HL-60/S4 (cell line): ENCODE data around the gene MYO5C.
"Not testable (repeated sequence)": the region's sequence is repeated elsewhere in the genome, so short reads cannot be mapped to it uniquely, and the experiment has no call there.

Experiments
- in situ Hi-C: fragments of 300-500 bp; cut with MboI; formaldehyde crosslinking; loops from 2 replicates; pipeline ENCODE4 v1.14.3; 2022; ENCODE audit warnings: low sequenced_read_pairs

The MYO5C gene

DNA sequence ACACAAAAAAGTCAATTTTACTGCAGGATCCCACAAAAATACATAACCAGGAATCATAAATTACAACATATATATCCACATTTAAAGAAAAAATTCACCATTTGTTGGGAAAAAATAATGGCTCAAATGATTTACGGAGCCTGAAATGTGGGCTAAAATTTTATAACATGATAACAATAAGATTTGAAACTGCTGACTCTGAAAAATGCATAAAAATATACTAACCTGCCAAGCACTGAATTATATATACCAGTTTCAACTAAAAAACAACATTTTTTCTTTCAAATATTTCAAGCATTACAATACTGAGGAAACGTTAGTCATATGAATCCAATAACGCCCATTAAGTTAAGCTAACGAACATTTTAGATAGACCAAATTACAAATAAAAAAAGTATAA lies 12.2 kb upstream of the MYO5C start:
- in situ Hi-C loops = no loop called here

DNA sequence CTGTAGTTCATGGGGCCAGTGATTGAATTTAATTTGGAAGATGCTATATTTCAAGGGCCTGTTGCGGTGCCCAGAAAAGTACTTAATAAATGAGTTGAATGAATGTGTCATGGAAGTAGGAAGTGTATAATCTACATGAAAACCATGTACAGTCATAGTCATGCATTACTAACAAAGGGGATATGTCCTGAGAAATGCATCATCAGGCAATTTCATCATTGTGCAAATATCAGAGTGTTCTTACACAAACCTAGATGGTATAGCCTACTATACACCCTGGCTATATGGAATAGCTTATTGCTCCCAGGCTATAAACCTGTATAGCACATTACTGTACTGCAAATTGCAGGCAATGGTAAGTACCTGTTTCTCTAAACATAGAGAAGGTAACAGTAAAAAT lies 10.7 kb upstream of the MYO5C start:
- in situ Hi-C loops = no loop called here

DNA sequence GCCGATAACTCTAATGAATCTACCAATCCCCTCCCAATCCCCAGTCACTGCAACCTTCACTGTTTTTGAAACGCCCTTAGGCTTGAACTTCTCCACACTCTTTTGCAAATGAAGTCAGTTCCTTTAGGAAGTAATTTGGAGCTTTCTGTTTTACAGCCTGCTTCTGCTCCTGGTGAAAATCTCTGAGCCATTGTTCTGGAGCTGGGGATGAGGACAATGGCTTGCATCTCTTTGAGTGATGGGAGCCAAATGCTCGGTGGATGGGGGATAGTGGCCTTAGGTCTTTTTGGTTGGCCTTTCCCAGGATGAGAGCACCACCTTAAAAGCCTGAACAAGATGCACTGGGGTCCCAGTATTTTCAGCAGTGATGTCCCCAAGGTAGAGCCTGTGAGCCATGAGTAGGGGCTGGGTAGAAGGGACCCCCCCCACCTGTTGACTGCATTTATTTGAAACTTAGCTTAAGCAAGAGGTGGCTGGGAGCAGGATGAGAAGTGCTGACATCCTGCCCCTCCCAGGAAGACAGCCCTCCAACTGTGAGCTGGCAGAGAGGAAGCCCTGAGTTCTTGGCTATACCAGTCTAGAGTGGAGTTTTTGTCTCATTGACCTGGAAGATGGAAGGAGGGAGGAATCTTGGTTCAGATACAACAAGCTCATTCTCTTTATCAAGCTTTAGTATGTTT lies 7.6 kb upstream of the MYO5C start:
- in situ Hi-C loops = no loop called here

DNA sequence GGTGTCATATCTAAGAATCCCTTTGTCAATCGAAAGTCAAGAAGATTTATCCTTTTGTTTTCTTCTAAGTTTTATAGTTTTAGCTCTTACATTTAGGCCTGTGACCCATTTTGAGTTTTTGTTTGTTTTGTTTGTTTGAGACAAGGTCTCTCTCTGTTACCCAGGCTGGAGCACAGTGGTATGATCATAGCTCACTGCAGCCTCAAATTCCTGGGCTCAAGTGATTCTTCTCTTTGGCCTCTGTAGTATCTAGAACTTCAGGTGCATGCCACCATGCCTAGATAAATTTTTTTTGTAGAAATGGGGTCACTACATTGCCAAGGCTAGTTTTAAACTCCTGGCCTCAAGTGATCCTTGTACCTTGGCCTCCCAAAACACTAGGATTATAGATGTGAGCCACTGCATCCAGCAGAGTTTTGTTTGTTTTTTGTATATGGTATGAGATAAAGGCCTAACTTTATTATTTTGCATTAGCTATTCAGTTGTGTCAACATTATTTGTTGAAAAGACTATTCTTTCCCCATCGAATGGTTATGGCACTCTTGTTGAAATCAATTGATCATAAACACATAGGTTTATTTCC lies 5.8 kb upstream of the MYO5C start:
- in situ Hi-C loops = no loop called here

DNA sequence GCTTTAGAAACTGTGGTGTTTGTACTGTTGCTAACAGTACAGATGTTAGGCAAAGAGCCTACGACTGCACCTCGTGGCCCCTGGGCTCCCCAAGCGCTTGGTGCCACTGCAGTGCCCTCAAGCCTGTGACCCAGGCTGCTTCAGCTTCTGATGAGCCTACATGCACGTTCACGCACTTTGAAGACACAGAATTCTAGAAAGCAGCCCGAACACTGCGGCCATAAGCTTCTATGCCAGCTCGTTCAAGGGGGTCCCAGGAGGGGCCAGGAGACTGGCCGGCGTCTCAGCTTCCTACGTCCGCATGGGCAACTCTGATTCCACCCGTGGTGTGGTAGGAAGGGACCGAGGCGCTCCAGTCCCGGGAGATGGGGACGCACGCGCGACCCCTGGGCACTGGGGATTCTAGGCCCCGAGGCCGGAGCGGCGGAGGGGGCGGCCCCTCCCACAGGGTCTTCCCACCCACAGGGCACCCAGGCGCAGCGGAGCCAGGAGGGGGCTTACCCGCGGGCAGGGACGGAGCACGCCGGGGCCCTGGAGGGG lies 653 bp downstream of the MYO5C start:
- in situ Hi-C loops = no loop called here

DNA sequence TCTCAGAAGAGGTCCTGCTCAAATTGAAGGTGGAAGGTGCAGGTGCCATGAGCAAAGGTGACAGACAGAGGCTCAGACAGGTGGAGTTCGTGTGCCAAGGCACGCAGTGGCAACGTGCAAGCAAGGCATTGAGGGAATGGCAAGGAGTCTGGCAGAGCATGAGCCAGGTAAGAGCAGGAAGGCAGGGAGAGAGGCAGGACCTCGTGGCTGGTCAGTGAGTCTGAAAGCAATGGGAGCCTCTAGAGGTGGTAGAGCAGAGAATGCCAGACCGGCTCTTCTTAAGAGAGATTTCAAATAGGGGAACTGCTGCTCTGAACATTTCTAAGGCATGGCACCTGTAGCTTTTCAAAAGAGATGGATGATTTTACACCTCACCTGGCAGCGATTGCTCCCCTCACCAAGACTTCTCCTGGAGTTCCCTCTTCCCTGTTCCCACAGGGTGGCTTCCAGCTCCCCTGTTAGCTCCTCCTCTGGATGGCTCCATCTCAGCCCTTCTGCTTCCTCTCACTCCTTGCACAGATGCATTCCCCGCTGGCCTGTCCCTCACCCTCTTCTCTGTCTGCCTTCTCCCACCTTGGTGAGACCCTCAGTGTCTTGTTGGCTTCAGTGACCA lies 2.7 kb downstream of the MYO5C start:
- in situ Hi-C loops = no loop called here

DNA sequence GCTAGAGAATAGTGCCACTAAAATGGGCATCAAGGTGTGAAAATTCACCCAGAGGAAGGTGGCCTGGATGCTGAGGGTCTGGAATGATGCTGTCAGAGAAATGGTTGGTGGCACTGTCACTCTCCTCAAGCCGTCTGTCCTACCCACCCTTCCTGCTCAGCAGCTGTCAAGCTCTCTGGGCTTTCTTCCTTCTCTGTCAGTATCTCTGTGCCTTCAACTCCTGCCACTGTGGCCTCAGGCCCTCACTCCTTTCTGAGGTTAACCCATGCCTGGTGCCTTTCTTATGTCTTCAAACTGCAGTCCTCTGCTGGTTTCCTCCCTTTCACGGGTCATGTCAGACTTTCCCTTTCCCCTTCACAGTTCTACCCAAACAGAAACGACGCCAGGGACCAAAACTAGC lies 4.4 kb downstream of the MYO5C start:
- in situ Hi-C loops = no loop called here

DNA sequence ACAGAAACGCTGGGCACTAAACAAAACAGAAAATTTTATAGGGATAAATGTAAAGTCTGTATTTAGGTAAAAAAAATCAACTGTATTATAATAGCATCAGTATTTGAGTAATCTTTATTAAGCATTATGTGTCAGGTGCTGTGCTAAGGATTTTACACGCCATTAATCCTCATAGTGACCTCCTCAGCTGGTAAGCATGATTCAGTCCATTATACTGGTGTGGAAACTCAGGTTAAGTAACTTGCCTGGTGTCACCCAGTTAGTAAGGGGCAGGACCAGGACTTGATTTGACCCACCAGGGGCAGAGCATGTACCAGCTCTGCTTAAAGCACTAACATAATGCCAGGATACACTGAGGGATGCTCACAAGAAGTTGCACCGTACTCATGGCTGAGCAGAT lies 4.8 kb downstream of the MYO5C start:
- in situ Hi-C loops = no loop called here

DNA sequence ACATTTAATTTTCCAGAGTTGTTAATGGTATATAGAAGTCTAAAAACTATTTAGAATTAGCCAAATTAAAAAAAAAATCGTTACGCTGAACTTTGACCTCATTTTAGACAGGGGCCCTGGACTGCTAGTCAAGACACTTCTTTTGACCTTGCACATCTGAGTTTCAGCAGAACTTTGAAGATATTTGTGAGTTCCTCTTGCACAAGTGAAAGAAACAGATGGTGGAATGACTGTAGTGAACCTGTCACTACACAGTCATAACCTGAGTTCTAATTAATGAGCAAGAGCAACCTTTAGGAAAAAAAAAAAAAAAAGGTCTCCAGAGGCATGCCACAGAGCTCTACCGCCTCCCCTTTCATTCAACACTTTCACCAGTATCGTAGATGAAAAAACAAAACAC lies 5.3 kb downstream of the MYO5C start:
- in situ Hi-C loops = no loop called here

DNA sequence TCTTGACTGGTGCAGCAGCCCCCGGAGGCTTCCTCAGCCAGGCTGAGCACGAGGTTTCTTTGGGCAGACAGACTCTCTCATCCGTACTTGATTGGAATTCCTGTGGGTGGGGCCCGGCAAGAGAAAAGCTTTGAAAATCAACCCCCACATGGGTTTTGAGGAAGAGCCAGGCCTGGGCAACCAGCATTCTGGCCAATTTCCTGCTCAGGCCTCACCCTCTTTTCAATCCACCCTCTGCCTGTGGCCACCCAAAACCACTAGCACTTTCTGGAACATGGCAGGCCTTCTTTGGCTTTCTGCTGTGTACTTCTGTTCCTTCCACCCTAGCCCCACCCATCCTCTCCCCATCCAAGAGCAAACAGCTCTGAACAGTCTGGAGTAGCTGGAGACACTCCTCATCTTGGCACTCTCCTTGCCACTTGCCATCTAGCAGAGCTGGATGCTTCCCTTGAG lies 5.9 kb downstream of the MYO5C start:
- in situ Hi-C loops = no loop called here

DNA sequence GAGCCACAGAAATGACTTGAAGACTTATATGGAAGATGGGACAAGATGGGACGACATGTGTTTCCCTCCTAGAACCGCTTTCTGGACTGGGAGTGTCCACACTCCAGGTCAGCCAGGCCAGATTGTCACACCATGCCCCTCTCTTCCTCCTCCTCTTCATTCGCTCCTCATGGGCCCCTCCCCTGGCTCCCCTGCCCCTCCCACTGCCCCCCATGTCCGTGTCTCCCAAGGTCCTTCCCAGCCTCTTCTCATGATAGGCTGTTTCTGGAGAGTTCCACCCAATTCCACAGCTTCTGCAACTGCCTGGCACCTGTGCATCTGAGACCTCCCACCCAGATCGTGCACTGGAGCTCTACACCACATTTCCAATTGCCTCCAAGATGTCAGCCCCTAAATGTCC lies 6.6 kb downstream of the MYO5C start:
- in situ Hi-C loops = no loop called here

DNA sequence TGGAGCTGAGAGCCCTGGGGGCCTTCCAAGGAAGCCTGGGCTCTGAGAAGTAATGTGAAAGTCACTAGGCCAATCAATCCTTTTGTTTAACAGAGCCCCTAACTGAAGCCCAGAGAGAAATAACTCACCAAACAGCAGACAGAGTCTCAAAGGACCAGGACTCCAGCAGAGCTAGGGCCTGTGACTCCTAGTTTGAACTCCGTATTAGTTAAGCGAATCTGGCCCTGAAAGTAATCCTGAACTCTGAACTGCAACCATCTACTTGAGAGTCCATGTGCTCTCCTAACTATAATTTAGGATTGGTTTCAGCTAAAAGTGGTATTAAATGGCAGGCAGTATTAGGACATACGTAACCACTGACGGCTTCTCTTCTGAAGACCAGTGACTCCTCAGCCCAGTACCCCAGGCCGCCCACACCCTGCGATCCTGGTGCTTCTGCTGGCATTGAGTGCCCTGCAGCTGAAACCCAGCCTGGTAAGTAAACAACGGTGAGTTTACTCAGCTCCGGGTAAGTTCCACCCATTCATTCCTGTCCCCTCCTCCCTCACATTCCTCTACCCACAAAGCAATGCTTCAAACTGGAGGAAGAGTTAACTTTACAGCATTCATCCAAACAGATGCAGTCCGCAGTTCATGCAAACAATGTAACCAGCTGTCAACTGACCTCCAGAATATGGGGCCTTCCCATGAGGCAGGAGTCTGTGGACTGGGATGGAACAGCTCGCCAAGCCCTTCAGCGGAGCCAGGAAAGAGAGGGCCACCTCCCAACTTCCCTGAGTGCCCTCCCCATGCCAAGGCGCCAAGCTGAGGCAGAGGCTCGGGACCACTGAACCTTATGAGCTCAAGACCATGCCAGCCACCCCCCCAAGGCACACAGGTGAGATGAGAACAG lies 7.3 kb downstream of the MYO5C start:
- in situ Hi-C loops = no loop called here

DNA sequence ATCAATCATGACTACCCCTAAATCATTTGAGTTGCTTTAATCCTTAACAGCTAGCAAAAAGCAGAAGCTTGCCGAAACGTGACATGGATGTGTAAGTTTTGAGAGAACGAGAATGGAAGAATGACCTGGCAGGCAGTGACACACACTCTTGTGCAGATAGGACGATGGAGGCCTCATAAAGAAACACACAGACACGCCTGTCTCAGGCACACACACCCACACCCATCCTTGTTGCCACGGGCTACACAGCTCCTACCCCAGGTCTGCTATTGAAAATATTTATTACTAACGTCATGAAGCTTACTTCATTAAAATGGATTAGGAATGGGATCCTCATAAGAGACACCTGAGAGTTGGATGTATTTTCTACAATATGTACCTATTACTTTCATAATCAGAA lies 8.5 kb downstream of the MYO5C start:
- in situ Hi-C loops = no loop called here

DNA sequence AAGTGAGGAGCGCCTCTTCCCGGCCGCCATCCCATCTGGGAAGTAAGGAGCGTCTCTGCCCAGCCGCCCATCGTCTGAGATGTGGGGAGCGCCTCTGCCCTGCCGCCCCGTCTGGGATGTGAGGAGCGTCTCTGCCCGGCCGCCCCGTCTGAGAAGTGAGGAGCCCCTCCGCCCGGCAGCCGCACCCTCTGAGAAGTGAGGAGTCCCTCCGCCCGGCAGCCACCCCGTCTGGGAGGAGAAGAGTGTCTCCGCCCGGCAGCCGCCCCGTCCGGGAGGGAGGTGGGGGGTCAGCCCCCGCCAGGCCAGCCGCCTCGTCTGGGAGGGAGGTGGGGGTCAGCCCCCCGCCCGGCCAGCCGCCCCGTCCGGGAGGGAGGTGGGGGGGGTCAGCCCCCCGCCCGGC lies 9.7 kb downstream of the MYO5C start:
- in situ Hi-C loops = not testable (repeated sequence)

DNA sequence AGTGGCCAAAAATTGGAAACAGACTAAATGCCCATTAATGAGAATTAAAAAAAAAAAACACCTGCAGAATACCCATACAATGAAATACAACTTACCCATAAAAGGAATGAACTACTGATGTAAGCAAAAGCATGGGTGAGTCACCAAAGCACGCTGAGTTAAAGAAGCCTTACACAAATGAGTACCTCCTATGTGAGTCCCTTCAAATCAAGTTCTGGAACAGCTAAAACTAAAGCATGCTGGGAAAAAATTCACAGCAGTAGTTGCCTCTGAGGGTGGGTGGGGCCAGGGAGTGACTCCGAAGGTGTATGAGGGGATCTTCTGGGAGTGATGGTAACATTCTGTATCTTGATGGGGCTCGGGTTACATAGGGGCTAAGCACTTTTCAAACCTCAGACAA lies 11.4 kb downstream of the MYO5C start:
- in situ Hi-C loops = no loop called here

DNA sequence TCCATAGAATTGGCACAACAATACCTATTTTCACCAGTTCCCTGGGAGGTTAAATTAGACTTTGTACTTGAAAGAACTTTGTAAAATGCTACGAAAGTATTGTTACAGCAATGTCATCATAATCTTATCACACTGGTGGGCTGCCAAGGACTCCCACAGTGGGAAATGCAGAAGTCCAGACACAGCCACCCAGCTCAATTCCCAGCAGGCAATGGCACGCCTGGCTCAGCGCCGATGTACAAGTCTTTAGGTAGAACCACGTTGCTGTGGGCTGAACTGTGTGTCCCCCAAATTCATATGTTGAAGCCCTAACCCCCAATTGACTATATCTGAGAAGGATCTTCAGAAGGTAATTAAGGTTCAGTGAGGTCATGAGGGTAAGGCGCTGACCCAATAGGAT lies 12.3 kb downstream of the MYO5C start:
- in situ Hi-C loops = no loop called here

DNA sequence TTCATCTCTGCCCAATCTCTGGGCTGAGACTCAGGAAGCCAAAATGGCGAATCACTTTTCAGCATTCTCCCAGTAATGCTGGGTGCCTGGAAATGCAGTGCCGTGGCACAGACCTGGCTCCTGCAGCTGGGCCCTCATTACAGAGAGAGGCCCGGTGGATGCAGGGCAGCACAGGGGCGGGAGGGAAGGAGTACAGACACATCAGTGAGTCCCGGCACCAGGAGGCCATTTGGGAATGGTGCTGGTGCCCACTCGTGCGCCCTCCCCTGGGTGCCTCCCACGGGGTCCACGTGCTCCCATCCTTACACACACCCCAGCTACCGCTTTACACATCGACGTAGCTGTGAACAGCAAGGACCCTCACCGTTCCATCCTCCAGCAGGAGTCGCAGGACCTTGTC lies 13.2 kb downstream of the MYO5C start:
- in situ Hi-C loops = no loop called here

DNA sequence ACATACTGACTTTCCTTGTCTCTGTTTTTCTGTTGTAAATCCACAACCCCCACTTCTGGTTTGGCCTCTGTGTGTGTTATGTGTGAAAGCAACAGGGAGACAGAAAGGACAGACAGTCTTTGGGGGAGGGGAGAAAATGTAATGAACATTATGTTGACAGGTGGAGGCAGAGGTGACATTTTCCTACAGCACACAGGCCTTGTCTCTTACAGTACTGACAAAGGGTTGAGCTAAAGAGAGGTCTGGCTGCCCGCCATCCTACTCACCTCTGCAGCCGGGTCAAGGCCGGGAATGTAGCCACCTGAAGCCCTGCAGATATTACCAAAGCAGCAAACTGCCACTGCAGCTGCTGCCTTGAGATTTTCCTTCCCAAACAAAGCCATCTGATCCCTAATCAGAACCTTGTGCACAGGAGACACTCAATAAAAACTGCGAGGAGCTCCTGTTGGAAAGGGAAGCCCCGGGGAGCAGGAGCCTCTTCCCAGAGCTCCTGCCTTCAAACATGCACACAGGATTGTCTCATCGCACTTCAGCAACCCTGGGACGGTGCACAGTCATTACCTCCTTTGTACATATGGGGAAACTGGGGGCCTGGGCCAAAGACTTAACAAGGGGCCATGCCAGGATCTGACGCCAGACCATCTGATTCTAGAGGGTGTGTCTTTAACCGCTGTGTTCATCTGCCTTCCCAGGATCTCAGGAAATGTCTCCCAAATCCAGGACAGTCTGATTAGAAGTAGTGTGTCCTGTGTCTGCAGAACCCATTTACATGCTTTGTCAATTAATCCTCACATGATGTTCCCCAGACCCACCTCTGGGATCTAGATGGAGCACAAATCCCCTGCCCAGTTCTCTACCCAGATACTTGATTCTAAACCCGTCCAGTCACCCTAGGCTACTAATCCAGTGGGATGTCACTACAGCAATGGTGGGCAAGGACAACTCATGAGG lies 14.2 kb downstream of the MYO5C start:
- in situ Hi-C loops = no loop called here

DNA sequence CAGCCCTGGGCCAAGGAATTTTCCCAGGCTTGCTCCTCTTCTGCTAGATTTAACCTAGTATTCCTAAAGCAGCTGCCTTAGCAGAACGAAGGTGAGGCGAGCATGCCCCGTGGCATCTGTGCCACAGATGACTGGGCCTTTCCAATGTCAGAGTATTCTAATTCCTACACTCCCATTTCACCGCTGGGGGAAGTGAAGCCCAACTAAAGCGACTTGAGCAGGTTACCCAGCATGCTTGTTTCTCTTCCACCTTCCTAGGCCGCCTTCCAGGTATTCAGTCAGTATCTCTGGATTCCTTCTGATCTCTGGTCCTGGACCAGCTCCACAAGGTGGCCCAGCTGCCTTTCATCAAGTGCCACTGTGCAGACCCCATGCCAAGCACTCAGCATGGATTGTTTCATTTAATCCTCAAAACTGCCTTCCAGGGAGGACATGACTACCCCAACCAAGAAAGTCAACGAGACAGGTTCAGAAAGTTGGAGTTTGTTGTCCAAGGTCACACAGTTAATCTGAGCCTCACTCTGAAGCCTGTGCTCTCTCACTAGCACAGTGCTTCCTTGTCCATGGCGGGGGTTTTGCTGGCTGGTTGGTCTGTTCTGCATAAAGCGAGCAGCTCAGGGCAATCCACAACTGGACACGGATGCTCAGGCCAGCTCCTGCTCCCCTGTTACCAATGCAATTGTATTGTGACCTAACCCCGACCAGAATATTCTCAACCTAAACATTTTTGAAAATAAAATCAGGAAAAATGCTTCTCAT lies 15.1 kb downstream of the MYO5C start:
- in situ Hi-C loops = no loop called here
